ENCODE data around the gene MAT2A. TPM values are rescaled to one million over a fixed set of nuclear protein-coding genes. Genes with fewer than 3 reads are reported as not detected.

The MAT2A gene
- polyA plus RNA-seq, 4 donors, result 81.2 to 273 (median 96.6) TPM

DNA sequence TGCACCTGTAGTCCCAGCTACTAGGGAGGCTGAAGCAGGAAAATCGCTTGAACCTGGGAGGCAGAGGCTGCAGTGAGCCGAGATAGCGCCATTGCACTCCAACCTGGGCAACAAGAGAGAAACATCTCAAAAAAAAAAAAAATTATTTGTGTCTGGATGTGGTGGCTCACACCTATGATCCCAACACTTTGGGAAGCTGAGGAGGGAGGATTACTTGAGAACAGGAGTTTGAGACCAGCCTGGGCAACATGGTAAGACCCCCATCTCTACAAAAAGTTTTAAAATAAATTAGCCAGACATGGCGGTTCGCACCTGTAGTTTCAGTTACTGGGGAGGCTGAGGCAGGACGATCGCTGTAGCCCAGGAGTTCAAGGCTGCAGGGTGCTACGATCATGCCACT, 36.8 kb downstream of the MAT2A start:
- H3K36me3 ChIP-seq (ENCODE audit: control insufficient read depth in 3 of 3, insufficient read depth in 2 of 3, low read depth in 1 of 3, low read length in 3 of 3), result peaks cover 0 to 15% (median 3%) of the 10 kb centered on the region in 3 donors
- H3K9me3 ChIP-seq (ENCODE audit: control insufficient read depth in 2 of 2, insufficient read depth in 1 of 2, low read depth in 1 of 2, low read length in 1 of 2), result no peaks in the 10 kb centered on the region
- no peak overlapping the region for H3K4me3 ChIP-seq (ENCODE audit: low read depth in 1 of 3, low read length in 3 of 3)
- no peak for FAIRE-seq
- no peak overlapping the region for H3K27ac ChIP-seq (ENCODE audit: low read depth in 1 of 3, low read length in 2 of 3)
- peaks cover 2 to 33% (median 3%) of the 10 kb centered on the region in 3 donors for H3K4me1 ChIP-seq (ENCODE audit: control insufficient read depth in 3 of 3, insufficient read depth in 2 of 3, low read depth in 1 of 3, low read length in 2 of 3)
- H3K27me3 ChIP-seq (ENCODE audit: control insufficient read depth in 3 of 3, insufficient read depth in 3 of 3, low read length in 3 of 3), result no peaks in the 10 kb centered on the region
- no peak for DNase-seq
- WGBS, 3 donors, result 82 to 85% (median 83%) methylated on average over 8 of the region's 8 CpGs

DNA sequence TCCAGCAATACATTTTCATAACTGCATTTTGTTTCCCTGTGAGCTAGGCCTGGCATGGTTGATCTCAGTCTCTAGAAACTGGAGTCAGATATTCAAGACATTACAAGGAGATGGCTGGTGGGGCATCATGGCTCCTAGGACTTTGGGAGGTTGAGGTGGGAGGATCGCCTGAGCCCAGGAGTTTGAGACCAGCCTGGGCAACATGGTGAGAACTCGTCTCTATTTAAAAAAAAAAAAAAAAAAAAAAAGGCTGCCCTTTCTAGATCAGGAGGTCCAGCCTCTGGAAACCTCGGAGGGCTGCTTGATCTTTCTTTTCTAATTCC, 38.1 kb downstream of the MAT2A start:
- H3K27me3 ChIP-seq (ENCODE audit: control insufficient read depth in 3 of 3, insufficient read depth in 3 of 3, low read length in 3 of 3), result no peaks in the 10 kb centered on the region
- FAIRE-seq (no peak), DNase-seq (peak in 1 of 2 donors; percentile 36)
- 12 to 43% (median 24%) methylated on average over 3 of the region's 3 CpGs for WGBS, 3 donors
- H3K27ac ChIP-seq (ENCODE audit: low read depth in 1 of 3, low read length in 2 of 3), result peak overlapping the region; percentile 80 to 96 (median 90)
- H3K36me3 ChIP-seq (ENCODE audit: control insufficient read depth in 3 of 3, insufficient read depth in 2 of 3, low read depth in 1 of 3, low read length in 3 of 3), result peaks cover 0 to 27% (median 9%) of the 10 kb centered on the region in 3 donors
- H3K9me3 ChIP-seq (ENCODE audit: control insufficient read depth in 2 of 2, insufficient read depth in 1 of 2, low read depth in 1 of 2, low read length in 1 of 2), result no peaks in the 10 kb centered on the region
- peak overlapping the region in 2 of 3 donors; percentile 78 to 81 for H3K4me3 ChIP-seq (ENCODE audit: low read depth in 1 of 3, low read length in 3 of 3)
- H3K4me1 ChIP-seq (ENCODE audit: control insufficient read depth in 3 of 3, insufficient read depth in 2 of 3, low read depth in 1 of 3, low read length in 2 of 3), result peaks cover 2 to 33% (median 3%) of the 10 kb centered on the region in 3 donors

DNA sequence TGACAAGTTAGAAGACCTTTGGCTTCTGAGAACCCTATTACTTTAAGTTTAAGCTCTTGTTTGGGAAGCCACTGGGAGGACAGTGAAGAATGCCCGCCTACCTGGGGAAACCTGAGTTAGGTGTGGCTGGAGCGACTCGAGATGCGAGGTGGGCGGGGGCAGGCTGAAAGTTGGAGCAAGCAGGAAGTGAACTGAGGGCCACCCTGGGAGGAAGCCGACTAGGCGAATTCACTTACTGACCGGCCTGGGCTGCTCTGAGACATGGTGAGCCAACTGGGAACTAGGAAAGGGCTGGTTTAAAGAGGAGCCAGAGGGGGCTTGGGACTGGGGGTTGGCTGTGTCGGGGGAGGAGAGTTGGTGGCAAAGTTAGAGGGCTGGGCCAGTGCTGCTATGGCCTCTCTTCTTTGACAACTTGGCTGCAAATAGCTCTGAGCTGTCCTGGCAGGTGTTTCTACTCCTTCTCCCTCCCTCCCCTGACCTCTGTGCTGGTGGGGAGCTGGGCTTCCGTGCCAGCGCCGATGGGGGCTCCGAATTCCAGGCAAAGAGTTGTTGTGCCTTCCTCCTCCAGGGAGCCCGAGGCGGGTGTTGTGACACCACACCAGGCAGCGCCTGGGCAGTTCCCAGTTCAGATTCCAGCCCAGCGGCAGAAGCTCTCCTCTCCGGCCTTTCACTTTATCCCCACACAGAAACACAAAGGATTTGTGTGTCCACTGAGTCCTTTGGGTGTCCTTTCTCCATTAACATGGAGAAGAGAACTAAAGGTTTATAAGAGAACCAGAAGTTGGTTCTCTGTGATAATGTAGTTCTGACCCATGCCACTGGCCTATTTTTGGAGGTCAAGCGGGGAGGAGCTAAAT, 38.6 kb downstream of the MAT2A start, which contains the start of gene VAMP8:
TSS of gene VAMP8 (plus strand) at position 201 of the 857 bp plus-strand sequence. CDS start at position 262, 61 bp downstream.
- H3K27me3 ChIP-seq (ENCODE audit: control insufficient read depth in 3 of 3, insufficient read depth in 3 of 3, low read length in 3 of 3), result no peaks in the 10 kb centered on the region
- WGBS, 3 donors, result 3 to 24% (median 3%) methylated on average over 17 to 19 of the region's 19 CpGs
- no peaks in the 10 kb centered on the region for H3K9me3 ChIP-seq (ENCODE audit: control insufficient read depth in 2 of 2, insufficient read depth in 1 of 2, low read depth in 1 of 2, low read length in 1 of 2)
- H3K4me1 ChIP-seq (ENCODE audit: control insufficient read depth in 3 of 3, insufficient read depth in 2 of 3, low read depth in 1 of 3, low read length in 2 of 3), result peaks cover 2 to 33% (median 3%) of the 10 kb centered on the region in 3 donors
- peaks cover 0 to 32% (median 11%) of the 10 kb centered on the region in 3 donors for H3K36me3 ChIP-seq (ENCODE audit: control insufficient read depth in 3 of 3, insufficient read depth in 2 of 3, low read depth in 1 of 3, low read length in 3 of 3)
- peak within 1 kb of the TSS; percentile 78 to 84 (median 81) for H3K4me3 ChIP-seq (ENCODE audit: low read depth in 1 of 3, low read length in 3 of 3)
- FAIRE-seq (no peak), DNase-seq (peak; percentile 91 to 93)
- peak within 1 kb of the TSS; percentile 80 to 96 (median 90) for H3K27ac ChIP-seq (ENCODE audit: low read depth in 1 of 3, low read length in 2 of 3)

DNA sequence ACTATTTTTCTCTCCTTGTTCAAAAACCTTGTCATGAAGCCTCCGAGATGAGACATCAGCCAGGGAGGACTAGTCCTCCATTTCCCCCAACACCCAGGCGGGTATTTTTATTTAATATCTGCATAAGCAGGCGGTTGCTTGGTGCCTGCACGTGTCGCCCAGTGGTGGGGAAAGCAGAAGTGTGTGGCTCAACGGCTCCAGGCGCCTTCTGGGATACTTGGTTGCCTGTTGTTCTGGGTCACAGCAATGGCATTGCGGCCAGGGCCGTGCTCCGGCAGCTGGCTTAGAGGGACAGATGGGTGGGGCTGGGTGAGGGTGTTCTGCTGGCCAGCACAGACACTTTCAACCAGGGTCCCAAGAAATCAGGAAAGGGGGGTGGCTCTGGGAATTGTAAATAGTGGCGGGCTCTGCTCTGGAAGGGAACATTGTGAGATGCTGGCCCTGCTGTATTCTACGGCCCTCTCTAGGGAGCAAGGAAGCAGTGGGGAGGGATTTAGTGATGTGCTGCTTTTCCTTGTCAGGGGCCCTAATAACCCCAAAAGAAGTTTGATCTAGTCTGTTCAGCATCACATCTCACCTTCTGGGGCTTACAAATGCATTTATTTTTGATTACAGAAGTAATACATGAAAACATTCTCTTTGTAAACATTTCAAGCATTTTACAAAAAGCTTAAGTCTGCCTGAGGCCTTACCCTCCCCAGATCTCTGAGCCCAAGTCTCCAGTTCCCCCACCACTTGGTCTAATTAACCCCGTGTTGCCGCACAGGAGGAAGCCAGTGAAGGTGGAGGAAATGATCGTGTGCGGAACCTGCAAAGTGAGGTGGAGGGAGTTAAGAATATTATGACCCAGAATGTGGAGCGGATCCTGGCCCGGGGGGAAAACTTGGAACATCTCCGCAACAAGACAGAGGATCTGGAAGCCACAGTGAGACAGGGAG, 39.5 kb downstream of the MAT2A start:
- 30 to 41% (median 31%) methylated on average over 19 of the region's 19 CpGs for WGBS, 3 donors
- FAIRE-seq (no peak), DNase-seq (peak; percentile 34 to 42)
- Histone ChIP-seq H3K27ac (ENCODE audit: low read depth in 1 of 3, low read length in 2 of 3) (peak overlapping the region; percentile 80 to 96 (median 90)), H3K4me1 (ENCODE audit: control insufficient read depth in 3 of 3, insufficient read depth in 2 of 3, low read depth in 1 of 3, low read length in 2 of 3) (peaks cover 2 to 35% (median 3%) of the 10 kb centered on the region in 3 donors), H3K36me3 (ENCODE audit: control insufficient read depth in 3 of 3, insufficient read depth in 2 of 3, low read depth in 1 of 3, low read length in 3 of 3) (peaks cover 0 to 41% (median 11%) of the 10 kb centered on the region in 3 donors), H3K9me3 (ENCODE audit: control insufficient read depth in 2 of 2, insufficient read depth in 1 of 2, low read depth in 1 of 2, low read length in 1 of 2) (no peaks in the 10 kb centered on the region), H3K27me3 (ENCODE audit: control insufficient read depth in 3 of 3, insufficient read depth in 3 of 3, low read length in 3 of 3) (no peaks in the 10 kb centered on the region), H3K4me3 (ENCODE audit: low read depth in 1 of 3, low read length in 3 of 3) (peak overlapping the region; percentile 78 to 84 (median 81))

DNA sequence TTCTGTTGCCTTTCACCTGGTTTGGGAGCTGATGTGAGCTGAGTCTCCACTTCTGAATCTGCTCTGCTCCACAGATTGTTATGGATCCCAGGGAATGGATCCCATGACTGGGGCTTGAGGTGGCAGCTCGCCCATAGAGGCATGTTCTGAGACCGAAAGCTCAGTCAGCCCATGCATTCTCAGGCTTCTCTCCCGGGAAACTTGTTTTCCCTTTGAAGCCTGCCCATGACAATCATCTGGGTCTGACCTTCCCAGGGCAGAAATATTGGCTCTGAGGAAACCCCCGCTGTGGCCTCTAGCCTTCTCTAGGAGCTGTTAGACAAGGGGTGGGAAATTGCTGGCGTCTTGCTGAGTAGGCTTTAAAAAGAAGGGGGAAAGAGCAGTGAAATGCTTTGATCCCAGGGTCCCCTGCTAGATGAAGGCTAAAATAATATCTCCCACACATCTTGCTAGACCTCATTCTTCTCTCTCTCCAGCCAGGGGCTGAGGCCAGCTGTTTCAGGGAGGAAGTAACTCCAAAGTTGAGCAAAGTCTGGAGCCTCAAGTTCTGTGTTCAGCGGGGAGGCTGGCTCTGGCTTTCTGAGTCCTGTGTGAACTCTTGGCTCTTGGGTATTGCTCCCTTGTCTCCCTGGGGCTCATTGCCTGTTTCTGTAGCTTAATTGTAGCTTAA, 40.4 kb downstream of the MAT2A start:
- Histone ChIP-seq H3K36me3 (ENCODE audit: control insufficient read depth in 3 of 3, insufficient read depth in 2 of 3, low read depth in 1 of 3, low read length in 3 of 3) (peaks cover 0 to 42% (median 11%) of the 10 kb centered on the region in 3 donors), H3K27ac (ENCODE audit: low read depth in 1 of 3, low read length in 2 of 3) (peak overlapping the region in 1 of 3 donors; percentile 61), H3K4me3 (ENCODE audit: low read depth in 1 of 3, low read length in 3 of 3) (peak overlapping the region in 2 of 3 donors; percentile 78 to 81), H3K4me1 (ENCODE audit: control insufficient read depth in 3 of 3, insufficient read depth in 2 of 3, low read depth in 1 of 3, low read length in 2 of 3) (peaks cover 5 to 41% (median 5%) of the 10 kb centered on the region in 3 donors), H3K9me3 (ENCODE audit: control insufficient read depth in 2 of 2, insufficient read depth in 1 of 2, low read depth in 1 of 2, low read length in 1 of 2) (no peaks in the 10 kb centered on the region), H3K27me3 (ENCODE audit: control insufficient read depth in 3 of 3, insufficient read depth in 3 of 3, low read length in 3 of 3) (no peaks in the 10 kb centered on the region)
- DNase-seq, result no peak
- 62 to 74% (median 71%) methylated on average over 6 of the region's 6 CpGs for WGBS, 3 donors
- no peak for FAIRE-seq

DNA sequence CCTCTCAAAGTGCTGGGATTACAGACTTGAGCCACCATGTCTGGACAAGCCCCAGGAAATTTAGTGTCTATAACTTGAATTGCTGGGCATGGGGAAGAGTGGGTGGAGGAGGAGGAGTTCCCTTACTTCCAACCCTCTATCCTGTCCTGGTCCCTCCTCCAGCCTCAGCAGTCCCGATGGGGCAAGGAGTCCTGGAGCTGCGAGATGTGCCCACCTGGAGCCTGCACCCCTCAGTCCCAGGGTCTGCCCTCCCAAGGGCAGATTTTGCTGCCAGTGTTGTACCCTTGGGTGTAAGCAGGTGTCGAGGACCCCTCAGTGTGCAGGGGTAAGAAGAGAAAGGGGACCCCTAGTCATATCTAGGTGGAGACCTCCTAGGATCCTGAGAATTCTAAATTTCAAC, 41.2 kb downstream of the MAT2A start:
- Histone ChIP-seq H3K27ac (ENCODE audit: low read depth in 1 of 3, low read length in 2 of 3) (no peak overlapping the region), H3K4me3 (ENCODE audit: low read depth in 1 of 3, low read length in 3 of 3) (no peak overlapping the region), H3K9me3 (ENCODE audit: control insufficient read depth in 2 of 2, insufficient read depth in 1 of 2, low read depth in 1 of 2, low read length in 1 of 2) (no peaks in the 10 kb centered on the region), H3K36me3 (ENCODE audit: control insufficient read depth in 3 of 3, insufficient read depth in 2 of 3, low read depth in 1 of 3, low read length in 3 of 3) (peaks cover 0 to 42% (median 11%) of the 10 kb centered on the region in 3 donors), H3K4me1 (ENCODE audit: control insufficient read depth in 3 of 3, insufficient read depth in 2 of 3, low read depth in 1 of 3, low read length in 2 of 3) (peaks cover 5 to 48% (median 5%) of the 10 kb centered on the region in 3 donors), H3K27me3 (ENCODE audit: control insufficient read depth in 3 of 3, insufficient read depth in 3 of 3, low read length in 3 of 3) (no peaks in the 10 kb centered on the region)
- DNase-seq (no peak), FAIRE-seq (no peak)
- 85 to 97% (median 96%) methylated on average over 3 of the region's 3 CpGs for WGBS, 3 donors

DNA sequence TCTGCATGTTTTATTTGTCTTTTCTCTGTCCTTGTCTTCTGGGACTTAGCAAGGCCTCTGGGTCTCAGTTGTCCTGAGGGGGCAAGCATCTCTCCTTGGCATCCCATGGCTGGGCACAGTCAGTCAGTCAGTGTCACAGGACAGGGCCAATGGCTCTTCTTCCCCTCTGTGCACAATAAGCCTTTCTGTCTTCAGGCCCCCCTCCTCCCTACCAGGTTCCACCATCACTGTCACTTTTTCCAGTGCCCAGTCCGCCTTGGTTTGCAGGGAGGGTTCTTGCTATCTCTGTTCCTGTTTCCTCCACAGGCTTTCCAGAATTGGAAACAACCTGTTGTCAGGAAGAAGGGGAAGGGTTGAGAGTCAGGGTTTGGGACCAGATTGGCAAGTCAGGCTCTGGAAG, 43.5 kb downstream of the MAT2A start:
- Histone ChIP-seq H3K9me3 (ENCODE audit: control insufficient read depth in 2 of 2, insufficient read depth in 1 of 2, low read depth in 1 of 2, low read length in 1 of 2) (no peaks in the 10 kb centered on the region), H3K4me1 (ENCODE audit: control insufficient read depth in 3 of 3, insufficient read depth in 2 of 3, low read depth in 1 of 3, low read length in 2 of 3) (peaks cover 7 to 46% (median 16%) of the 10 kb centered on the region in 3 donors), H3K27ac (ENCODE audit: low read depth in 1 of 3, low read length in 2 of 3) (no peak overlapping the region), H3K36me3 (ENCODE audit: control insufficient read depth in 3 of 3, insufficient read depth in 2 of 3, low read depth in 1 of 3, low read length in 3 of 3) (peaks cover 0 to 42% (median 11%) of the 10 kb centered on the region in 3 donors), H3K4me3 (ENCODE audit: low read depth in 1 of 3, low read length in 3 of 3) (no peak overlapping the region), H3K27me3 (ENCODE audit: control insufficient read depth in 3 of 3, insufficient read depth in 3 of 3, low read length in 3 of 3) (no peaks in the 10 kb centered on the region)
- 73 to 91% (median 78%) methylated on average over 1 of the region's 1 CpG for WGBS, 3 donors
- FAIRE-seq (no peak), DNase-seq (no peak)

Data from small intestine (tissue), 7 donors.